Stimulated activated CD8-positive, alpha-beta memory T cell treated with anti-CD3 and anti-CD28 coated beads, Interleukin-4, amount 100 ng/mL, for 24 hours (primary cell): ENCODE results near the gene NPAS2.

ENCODE experiments used
- DNase-seq: peaks from one replicate; pipeline ENCODE4 v3.0.0-alpha.2; 2020; ENCODE audit warnings: low read depth

Gene NPAS2

DNA sequence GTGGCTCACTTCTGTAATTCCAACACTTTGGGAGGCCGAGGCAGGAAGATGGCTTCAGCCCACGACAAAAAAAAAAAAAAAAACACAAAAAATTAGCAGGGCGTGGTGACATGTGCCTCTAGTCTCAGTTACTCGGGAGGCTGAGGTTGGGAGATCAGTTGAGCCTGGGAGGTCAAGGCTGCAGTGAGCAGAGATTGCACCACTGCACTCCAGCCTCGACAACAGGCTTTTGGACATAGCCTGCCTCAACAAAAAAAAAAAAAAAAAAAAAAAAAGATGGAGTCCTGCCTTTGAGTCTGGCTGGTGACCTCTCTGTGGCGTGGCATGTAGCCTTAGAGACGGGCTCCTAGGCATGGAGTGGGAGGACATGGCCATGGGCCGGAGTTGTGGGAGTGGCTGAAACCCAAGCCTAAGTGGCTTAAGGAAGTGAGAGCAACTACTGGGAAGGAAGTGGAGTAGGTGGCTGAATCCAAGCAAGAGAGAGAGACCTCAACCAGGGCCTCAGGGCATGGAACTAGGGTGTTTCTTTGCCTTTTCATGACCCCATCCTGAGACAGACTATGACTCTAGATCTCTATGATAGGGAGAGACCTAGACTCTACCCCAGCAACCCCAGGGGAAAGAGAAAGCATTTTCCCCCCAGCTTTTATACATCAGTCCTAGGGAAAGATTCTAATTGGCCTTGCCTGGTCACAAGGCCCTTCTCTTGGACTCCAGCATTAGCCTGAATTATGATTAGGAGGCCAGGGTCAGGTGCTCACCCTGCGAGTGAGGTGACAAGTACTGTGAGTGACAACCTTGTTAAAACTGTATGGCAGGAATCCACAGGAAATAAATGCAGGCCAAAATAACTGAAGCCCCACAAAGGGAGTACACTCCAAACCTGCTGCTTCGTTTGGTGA, 34.2 kb downstream of the NPAS2 start:
- no peak for DNase-seq

DNA sequence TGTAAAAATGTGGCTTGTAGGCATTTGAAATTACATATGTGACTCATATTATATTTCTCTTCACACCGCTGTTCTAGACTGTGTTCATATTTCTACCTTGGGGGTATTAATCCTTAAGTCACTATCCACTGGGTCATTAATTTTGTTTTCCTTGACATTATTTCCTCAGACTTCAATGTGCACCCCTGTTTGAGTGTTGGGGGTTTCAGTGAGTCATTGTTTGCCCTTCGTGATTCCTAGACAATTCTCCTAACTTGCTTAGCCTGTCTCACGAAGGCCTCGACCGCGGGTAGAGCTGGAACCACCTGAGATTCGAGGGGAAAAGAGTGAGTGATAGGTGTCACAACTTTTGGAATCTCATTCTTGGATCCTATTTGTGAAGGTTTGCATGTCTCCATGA, 35.1 kb downstream of the NPAS2 start:
- no peak for DNase-seq

GRCh38 chr2:100855606-100856005, 35.7 kb downstream of the NPAS2 start:
- no peak for DNase-seq

GRCh38 chr2:100856732-100857131, 36.8 kb downstream of the NPAS2 start:
- DNase-seq = no peak

- no peak for DNase-seq
These were observed 37.4 kb downstream of the NPAS2 start for GRCh38 chr2:100857341-100857740.

GRCh38 chr2:100857915-100858314, 38.0 kb downstream of the NPAS2 start:
- DNase-seq = no peak

- no peak for DNase-seq
These were observed 40.0 kb downstream of the NPAS2 start for GRCh38 chr2:100859902-100860301.

GRCh38 chr2:100861340-100861739, 41.4 kb downstream of the NPAS2 start:
- no peak for DNase-seq

DNA sequence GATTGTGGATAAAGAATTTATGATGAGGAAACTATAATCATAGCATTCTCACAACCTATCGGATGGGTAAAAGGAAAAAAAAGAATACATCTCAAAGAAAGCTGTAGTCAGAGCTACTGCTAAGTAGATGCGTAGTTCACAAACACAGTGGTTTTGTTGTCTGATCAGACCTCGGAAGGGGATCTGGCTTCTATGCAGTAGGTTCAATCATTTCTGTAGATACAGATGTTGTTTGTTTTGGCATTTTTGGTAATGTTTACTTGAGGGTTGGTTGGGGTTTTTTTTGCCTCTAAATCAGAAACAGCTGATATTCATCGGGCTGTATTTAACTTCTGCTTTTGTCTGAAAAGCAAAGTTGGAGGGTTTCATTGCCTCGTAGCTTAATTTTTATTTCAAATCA, 42.1 kb downstream of the NPAS2 start:
- DNase-seq = no peak

- DNase-seq = no peak
These were observed 46.0 kb downstream of the NPAS2 start for GRCh38 chr2:100865816-100866460.

DNA sequence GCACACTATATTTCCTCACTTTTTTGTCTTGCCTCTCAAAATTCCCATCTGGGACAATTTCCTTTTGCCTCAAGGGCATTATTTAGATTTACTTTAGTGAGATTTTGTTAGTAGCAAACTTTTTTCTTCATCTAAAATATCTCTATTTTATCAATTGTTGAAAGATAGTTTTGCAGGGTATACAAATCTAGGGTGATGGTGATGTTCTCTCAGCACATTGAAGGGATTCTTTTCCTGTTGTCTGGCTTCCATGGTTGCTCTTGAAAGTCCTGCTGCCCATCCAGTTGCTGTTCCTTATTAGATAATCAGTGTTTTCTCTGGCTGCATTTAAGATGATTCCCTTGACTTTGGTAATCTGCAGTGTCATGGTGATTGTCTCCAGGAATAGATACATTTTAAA, 48.1 kb downstream of the NPAS2 start:
- no peak for DNase-seq

DNA sequence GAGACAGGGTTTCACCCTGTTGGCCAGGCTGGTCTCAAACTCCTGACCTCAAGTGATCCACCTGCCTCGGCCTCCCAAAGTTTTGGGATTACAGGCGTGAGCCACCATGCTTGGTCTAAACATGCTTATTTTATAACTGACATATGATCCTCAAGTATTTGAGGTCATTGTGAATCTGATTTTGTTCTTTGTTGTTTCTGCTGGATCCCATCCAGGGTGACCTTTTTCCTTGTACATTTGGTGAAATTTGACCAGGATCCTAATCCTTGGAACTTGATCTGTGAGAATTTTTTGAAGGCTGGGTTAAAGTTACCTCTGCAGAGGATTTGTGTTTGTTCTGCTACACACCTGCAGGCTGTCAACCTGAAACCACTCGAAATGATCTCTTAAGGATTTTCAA, 49.2 kb downstream of the NPAS2 start:
- no peak for DNase-seq

- DNase-seq = no peak
These were observed 51.0 kb downstream of the NPAS2 start for GRCh38 chr2:100870652-100871531.

- DNase-seq = no peak
These were observed 55.7 kb downstream of the NPAS2 start for GRCh38 chr2:100875516-100876230.

DNA sequence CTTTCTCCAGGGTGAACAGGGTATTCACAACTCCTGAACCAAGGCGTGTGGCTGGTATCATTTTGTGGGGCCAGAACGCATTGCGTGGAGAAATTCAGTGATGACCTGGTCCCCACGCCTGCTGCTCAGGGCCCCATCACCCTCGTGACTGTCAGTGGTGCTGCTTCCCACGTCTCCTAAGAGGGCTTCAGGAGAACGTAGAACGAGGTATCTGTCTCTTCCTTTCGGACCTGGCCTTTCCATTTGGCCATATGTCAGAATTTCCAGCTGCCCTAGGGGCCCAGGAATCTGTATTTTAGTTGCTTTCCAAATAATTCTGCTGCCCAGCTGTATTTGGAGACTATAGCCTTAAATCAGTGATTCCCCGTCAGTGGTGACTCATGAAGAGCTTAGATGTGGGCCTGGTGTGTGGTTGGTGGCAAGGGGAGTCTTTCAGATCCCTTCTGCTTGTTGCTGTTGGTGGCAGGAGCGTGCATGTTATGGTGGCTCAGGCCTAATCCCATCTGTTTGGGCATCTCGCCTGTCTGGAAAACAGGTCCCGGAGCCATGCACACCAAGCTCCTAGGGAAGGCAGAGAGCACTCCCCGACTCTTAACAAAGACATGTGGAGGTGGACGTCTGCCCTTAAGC, 56.4 kb downstream of the NPAS2 start:
- DNase-seq = no peak

DNA sequence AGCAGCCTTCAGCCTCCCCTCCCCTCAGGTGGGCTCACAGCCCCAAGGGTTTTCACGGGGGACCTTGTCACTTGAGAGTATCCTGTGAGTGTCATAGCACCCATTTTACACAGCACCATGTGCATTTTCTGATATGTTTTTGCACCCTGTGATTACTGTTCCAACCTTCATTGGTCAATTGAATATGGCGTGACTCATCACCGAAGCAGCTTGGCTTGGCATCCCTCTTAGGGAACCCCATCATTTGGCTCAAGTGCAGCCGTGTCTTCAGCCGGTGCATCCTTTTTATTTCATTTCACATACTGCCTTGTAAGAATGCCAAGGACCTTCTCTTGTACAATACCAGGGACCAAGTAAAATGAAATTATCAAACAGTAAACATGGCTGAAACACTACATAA, 57.6 kb downstream of the NPAS2 start:
- DNase-seq = no peak

GRCh38 chr2:100878000-100878791, 58.3 kb downstream of the NPAS2 start:
- no peak for DNase-seq

GRCh38 chr2:100879296-100879695, 59.4 kb downstream of the NPAS2 start:
- no peak for DNase-seq

GRCh38 chr2:100880036-100880435, 60.1 kb downstream of the NPAS2 start:
- DNase-seq = no peak

DNA sequence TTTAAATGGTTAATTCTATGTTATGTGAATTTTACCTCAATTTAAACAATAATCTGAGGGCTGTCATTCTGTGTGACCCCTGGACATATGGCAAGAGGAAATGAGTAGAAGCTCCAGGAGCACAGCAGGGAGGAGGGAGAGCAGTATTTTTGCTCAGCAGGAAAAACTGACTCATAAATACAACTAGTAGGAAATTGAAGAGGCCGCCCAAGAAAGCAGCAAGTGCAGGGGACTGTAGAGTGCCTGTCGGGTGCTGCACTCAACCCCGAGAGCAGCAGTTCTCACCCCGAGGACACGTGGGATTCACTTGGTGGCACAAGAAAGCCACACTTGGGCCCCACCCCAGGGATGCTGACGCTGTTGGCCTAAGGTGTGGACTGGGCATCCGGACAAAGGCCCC, 60.8 kb downstream of the NPAS2 start:
- DNase-seq = no peak
